ENCODE measurements around the gene EZH2.
A peak's percentile ranks its signal among the peaks of the same experiment; 100 is the strongest.

Gene EZH2

DNA sequence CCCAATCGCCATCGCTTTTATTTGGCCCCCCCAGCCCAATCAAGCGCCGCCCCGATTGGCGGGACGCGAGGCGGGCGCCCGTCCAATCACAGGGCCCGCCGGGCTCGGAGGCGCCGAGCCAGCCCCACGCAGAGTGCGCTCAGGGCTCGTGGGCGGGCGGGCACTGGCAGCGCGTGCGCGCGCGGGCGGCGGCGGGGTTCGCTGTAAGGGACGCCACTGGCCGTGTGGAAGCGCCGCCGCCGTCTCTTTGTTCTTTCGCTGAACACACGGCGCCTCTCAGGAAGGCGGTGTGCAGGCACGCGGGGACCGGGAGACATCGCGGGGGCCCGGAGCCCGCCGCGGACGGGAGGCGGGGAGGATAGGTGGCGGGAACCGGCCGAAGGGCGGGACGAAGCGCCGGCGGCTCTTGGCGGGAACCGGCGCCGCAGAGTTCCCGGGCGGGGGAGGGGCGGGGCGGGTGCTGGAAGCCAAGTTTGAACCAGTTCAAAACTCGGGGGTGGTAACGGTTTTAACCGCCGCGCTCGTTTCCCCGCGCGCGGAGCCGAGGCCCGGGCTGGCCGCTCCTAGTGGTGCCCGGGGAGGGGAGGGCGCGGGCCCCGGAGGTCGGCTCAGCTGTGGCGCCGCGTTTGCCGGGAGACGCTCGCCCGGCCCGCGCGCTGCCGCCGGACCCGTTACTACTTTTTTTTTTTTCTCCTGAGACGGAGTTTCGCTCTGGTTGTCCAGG lies 370 bp upstream of the EZH2 start:
- H3K9me3 Mint-ChIP-seq, result no peaks in the 10 kb centered on the region
- H3K27ac Mint-ChIP-seq, result peak overlapping the region; percentile 98
- peaks cover 25% of the 10 kb centered on the region for H3K36me3 Mint-ChIP-seq
- H3K27me3 Mint-ChIP-seq, result no peaks in the 10 kb centered on the region
- DNase-seq, result peak; percentile 94
- H3K4me1 Mint-ChIP-seq, result peaks cover 44% of the 10 kb centered on the region
- CTCF ChIA-PET, result interaction anchor here (0.8 to 2.0 kb wide), 2 partner anchors 57 to 77 kb away, joined by 3 to 13 read pairs; no protein-coding TSS in a partner anchor
- H3K4me3 Mint-ChIP-seq, result peak overlapping the region; percentile 88

DNA sequence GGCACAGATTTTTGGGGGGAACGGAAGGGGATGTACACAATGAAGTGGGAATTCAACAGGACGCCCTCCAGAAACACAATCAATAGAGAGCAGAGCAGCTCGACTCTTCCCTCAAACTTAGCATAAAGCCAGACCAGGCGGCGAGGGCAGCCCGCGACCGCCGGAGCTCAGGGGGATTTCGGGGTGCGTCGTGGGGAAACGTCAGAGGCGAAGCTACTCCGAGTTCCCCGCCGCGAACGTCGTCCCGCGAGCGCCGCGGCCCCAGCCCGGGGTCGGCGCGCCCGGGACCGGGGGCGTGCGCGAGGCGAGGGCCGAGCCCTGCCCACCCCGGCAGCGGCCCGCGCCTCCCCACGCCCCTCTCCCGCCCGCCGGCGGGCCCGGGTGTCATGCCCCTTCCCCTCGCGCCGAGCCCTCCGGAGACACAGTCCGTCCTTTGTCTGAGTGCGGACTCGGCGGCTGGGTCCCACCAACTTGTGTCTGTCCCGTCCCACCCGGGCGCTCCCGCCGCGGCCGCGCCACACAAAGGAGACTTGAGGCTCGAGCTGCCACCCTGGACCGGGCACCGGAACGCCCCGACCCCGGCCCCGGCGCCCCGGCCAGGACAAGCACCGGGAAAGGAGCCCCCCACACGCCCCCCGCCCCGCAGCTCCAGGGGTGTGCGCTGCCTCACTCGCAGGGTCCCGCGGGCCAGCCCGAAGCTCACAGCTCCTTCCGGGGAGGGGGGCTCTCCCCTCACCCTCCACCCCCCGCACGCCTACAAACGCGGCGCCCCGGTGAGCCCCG lies 634 bp downstream of the EZH2 start:
- DNase-seq, result peak; percentile 67
- no peaks in the 10 kb centered on the region for H3K9me3 Mint-ChIP-seq
- peak overlapping the region; percentile 93 for H3K4me3 Mint-ChIP-seq
- peaks cover 25% of the 10 kb centered on the region for H3K36me3 Mint-ChIP-seq
- peaks cover 42% of the 10 kb centered on the region for H3K4me1 Mint-ChIP-seq
- no peaks in the 10 kb centered on the region for H3K27me3 Mint-ChIP-seq
- CTCF ChIA-PET, result interaction anchor here (0.8 to 2.0 kb wide), 4 partner anchors 10 to 78 kb away, joined by 3 to 13 read pairs (median 4); no protein-coding TSS in a partner anchor
- peak overlapping the region; percentile 95 for H3K27ac Mint-ChIP-seq

DNA sequence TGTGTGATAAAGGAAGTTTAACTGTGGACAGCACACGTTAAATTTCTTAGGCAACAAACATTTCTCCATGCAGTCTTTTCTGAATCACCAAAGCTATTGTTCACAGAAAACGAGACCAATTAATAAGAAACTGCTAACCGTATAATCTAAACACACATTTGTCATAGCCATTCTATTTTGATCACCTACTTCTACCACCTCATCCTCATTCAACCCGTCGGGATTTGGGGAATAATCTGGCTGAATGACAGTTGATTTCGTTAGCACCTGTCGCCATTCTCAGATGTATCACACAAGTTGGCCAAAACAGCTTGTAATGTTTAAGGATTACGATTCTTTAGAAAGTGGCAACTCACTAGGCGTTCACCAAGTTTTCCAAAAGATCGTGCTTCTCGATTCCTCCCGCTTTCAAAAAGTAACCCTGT lies 1.2 kb downstream of the EZH2 start:
- Mint-ChIP-seq H3K36me3 (peaks cover 25% of the 10 kb centered on the region), H3K27me3 (no peaks in the 10 kb centered on the region), H3K4me3 (peak overlapping the region; percentile 93), H3K4me1 (peaks cover 46% of the 10 kb centered on the region), H3K9me3 (no peaks in the 10 kb centered on the region), H3K27ac (peak overlapping the region; percentile 95)
- CTCF ChIA-PET, result interaction anchor here (1.0 to 2.0 kb wide), 3 partner anchors 9 to 59 kb away, joined by 3 to 13 read pairs (median 4); no protein-coding TSS in a partner anchor
- DNase-seq, result no peak

DNA sequence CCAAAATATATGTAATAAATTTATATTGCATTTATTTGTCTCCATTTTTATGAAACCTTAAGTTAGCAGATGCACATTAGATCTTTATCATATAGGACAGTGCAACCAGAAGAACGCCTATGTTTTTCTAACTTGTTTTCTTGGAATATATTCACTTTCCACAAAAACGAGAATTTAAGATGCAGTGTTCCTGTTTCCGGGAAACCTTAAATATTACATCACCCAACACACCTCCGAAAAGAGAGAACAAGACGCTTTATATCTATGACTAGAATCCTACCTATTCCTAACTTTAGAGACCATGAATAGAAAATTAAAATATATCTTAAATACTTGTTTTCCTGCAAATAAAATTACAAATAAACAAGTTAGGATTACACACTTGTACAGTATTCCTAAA lies 1.9 kb downstream of the EZH2 start:
- no peaks in the 10 kb centered on the region for H3K27me3 Mint-ChIP-seq
- peaks cover 26% of the 10 kb centered on the region for H3K36me3 Mint-ChIP-seq
- CTCF ChIA-PET, result interaction anchor here (1.6 to 2.0 kb wide), 2 partner anchors 8 to 60 kb away, joined by 4 to 13 read pairs; no protein-coding TSS in a partner anchor
- H3K4me3 Mint-ChIP-seq, result peak overlapping the region; percentile 93
- peak overlapping the region; percentile 75 for H3K27ac Mint-ChIP-seq
- no peaks in the 10 kb centered on the region for H3K9me3 Mint-ChIP-seq
- DNase-seq, result no peak
- H3K4me1 Mint-ChIP-seq, result peaks cover 53% of the 10 kb centered on the region

DNA sequence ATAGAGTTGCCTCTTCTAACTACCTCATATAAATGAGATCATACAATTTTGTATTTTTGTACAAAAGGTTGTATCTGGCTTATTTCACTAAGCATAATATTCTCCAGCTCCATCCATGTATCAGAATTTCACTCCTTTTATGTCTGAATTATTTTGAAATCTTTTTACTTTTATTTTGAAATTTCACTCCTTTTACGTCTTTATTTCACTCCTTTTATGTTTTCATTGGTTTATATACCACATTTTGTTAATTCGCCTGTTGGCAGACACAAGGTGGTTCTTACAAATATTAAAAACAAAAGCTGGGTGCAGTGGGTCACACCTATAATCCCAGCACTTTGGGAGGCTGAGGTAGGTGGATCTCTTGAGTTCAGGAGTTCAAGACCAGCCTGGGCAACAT lies 5.8 kb downstream of the EZH2 start:
- CTCF ChIA-PET, result no interaction called here
- no peaks in the 10 kb centered on the region for H3K9me3 Mint-ChIP-seq
- no peak for DNase-seq
- H3K36me3 Mint-ChIP-seq, result peaks cover 26% of the 10 kb centered on the region
- peaks cover 66% of the 10 kb centered on the region for H3K4me1 Mint-ChIP-seq
- peak overlapping the region; percentile 2 for H3K27ac Mint-ChIP-seq
- H3K27me3 Mint-ChIP-seq, result no peaks in the 10 kb centered on the region
- H3K4me3 Mint-ChIP-seq, result no peak overlapping the region

DNA sequence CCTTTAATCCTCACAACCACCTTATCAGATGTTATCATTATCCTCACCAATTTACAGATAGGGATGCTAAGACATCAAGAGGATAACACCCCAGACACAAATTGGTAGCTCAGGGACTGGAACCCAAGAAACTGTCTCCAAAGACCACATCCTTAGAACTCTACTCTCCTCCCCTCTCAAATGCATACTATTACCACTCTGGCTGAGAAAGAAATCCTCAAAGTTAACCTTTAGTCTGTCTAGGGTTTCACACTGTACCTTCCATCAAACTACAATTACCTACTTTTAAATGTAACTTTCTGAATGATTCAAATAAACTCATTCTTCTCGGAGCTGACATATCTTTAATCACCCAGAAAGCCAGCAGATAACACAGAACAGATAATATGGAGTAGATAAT lies 6.6 kb downstream of the EZH2 start:
- H3K36me3 Mint-ChIP-seq, result peaks cover 22% of the 10 kb centered on the region
- no peaks in the 10 kb centered on the region for H3K27me3 Mint-ChIP-seq
- CTCF ChIA-PET, result interaction anchor here (1.2 to 1.7 kb wide), 2 partner anchors 21 to 65 kb away, joined by 3 to 4 read pairs; no protein-coding TSS in a partner anchor
- no peak overlapping the region for H3K4me3 Mint-ChIP-seq
- H3K27ac Mint-ChIP-seq, result no peak overlapping the region
- H3K9me3 Mint-ChIP-seq, result no peaks in the 10 kb centered on the region
- DNase-seq, result no peak
- H3K4me1 Mint-ChIP-seq, result peaks cover 69% of the 10 kb centered on the region

DNA sequence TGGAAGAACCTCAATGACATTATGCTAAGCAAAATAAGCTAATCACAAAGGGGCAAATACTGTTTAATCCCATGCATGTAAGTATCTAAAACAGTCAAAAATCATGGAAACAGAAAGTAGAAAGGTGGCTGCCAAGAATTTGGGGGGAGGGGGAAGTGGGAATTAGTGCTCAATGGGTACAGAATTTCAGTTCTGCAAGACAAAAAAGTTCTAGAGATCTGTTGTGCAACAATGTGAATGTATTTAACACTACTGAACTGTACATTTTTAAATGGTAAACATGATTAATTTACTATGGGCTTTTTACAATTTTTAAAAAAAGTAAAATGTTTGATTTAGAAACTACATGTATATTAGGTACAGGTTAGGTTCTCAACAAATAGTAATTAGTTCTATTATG lies 11.9 kb downstream of the EZH2 start:
- H3K4me3 Mint-ChIP-seq, result no peak overlapping the region
- DNase-seq, result no peak
- no peaks in the 10 kb centered on the region for H3K27me3 Mint-ChIP-seq
- CTCF ChIA-PET, result interaction anchor here (1.1 to 1.2 kb wide), 2 partner anchors 11 to 16 kb away, joined by 3 to 7 read pairs; no protein-coding TSS in a partner anchor
- no peak overlapping the region for H3K27ac Mint-ChIP-seq
- H3K36me3 Mint-ChIP-seq, result peaks cover 39% of the 10 kb centered on the region
- H3K4me1 Mint-ChIP-seq, result peaks cover 54% of the 10 kb centered on the region
- peaks cover 13% of the 10 kb centered on the region for H3K9me3 Mint-ChIP-seq

DNA sequence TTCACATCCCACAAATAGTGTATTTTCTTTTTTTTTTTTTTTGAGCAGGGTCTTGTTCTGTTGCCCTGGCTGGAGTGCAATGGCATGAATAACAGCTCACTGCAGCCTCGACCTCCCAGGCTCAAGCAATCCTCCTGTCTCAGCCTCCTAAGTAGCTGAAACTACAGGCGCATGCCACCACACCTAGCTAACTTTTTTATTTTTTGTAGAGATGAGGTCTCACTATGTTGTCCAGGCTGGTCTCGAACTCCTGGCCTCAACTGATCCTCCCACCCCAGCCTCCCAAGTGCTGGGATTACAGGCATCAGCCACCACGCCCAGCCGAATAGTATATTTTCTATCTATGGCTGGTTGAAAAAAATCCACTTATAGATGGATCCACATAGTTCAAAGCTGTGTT lies 12.5 kb downstream of the EZH2 start:
- CTCF ChIA-PET, result interaction anchor here (1.1 kb wide), 1 partner anchor 15 kb away, joined by 7 read pairs; no protein-coding TSS in a partner anchor
- Mint-ChIP-seq H3K4me3 (no peak overlapping the region), H3K36me3 (peaks cover 39% of the 10 kb centered on the region), H3K27me3 (no peaks in the 10 kb centered on the region), H3K9me3 (peaks cover 13% of the 10 kb centered on the region), H3K4me1 (peaks cover 53% of the 10 kb centered on the region), H3K27ac (no peak overlapping the region)
- no peak for DNase-seq

DNA sequence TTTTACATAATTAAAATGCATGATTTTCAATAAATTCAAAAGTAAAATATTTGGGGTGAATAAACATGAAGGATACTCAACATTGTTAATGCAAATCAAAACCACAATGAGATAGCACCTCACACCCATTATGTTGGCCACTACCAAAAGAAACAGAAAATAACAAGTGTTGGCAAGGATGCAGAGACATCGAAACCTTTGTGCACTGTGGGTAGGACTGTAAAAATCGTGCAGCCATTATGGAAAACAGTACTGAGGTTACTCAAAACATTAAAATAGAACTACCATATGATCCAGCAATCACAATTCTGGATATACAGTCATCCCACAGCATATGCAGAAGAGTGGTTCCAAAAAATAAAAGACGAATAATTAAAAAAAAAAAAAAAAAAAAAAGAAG lies 13.1 kb downstream of the EZH2 start:
- H3K27me3 Mint-ChIP-seq, result no peaks in the 10 kb centered on the region
- DNase-seq, result no peak
- peaks cover 50% of the 10 kb centered on the region for H3K4me1 Mint-ChIP-seq
- peaks cover 13% of the 10 kb centered on the region for H3K9me3 Mint-ChIP-seq
- peaks cover 38% of the 10 kb centered on the region for H3K36me3 Mint-ChIP-seq
- no peak overlapping the region for H3K27ac Mint-ChIP-seq
- H3K4me3 Mint-ChIP-seq, result no peak overlapping the region
- CTCF ChIA-PET, result interaction anchor here (0.6 to 1.1 kb wide), 2 partner anchors 15 to 43 kb away, joined by 3 to 7 read pairs; no protein-coding TSS in a partner anchor

DNA sequence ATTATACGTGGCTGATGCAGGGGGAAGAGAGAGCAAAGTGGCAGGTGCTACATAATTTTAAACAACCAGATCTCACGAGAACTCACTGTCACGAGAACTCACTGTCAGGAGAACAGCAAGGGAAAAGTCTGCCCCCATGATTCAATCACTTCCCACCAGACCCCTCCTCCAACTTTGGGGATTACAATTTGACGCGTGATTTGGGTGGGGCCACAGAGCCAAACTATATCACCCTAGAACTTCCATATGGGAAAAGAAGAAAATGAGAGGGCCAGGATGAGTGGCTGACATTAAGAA lies 15.8 kb downstream of the EZH2 start:
- CTCF ChIA-PET, result no interaction called here

DNA sequence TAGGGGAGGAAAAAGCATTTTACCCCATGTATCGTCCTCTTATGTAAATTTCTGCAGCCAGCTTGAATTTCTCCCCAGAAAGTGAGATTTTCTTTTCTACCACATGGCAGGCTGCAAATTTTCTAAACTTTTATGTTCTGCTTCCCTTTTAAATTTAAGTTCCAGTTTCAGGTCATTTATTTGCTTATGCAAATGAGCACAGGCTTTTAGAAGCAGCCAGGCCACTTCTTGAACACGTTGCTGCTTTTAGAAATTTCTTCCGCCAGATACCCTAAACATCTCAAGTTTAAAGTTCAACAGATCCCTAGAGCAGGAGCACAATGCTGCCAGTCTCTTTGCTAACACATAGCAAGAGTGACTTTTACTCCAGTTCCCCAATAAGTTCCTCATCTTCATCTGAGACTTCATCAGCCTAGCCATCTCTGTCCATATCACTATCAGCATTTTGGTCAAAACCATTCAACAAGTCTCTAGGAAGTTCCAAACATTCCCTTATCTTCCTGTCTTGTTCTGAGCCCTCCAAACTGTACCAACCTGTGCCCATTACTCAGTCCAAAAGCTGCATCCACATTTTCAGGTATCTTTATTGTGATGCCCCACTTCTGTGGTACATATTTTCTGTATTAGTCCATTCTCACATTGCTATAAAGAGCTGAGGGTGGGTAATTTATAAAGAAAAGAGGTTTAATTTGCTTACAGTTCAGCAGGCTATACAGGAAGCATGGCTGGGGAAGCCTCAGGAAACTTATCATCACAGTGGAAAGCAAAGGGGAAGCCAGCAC lies 16.3 kb downstream of the EZH2 start:
- peaks cover 54% of the 10 kb centered on the region for H3K4me1 Mint-ChIP-seq
- peaks cover 36% of the 10 kb centered on the region for H3K36me3 Mint-ChIP-seq
- no peak overlapping the region for H3K4me3 Mint-ChIP-seq
- peak overlapping the region; percentile 19 for H3K27ac Mint-ChIP-seq
- no peak for DNase-seq
- CTCF ChIA-PET, result no interaction called here
- no peaks in the 10 kb centered on the region for H3K27me3 Mint-ChIP-seq
- peaks cover 13% of the 10 kb centered on the region for H3K9me3 Mint-ChIP-seq

More for the DNA sequence above, 15.8 kb downstream of the EZH2 start:
- H3K36me3 Mint-ChIP-seq, result peaks cover 36% of the 10 kb centered on the region
- no peak overlapping the region for H3K4me3 Mint-ChIP-seq
- peak overlapping the region; percentile 19 for H3K27ac Mint-ChIP-seq
- peaks cover 55% of the 10 kb centered on the region for H3K4me1 Mint-ChIP-seq
- peaks cover 13% of the 10 kb centered on the region for H3K9me3 Mint-ChIP-seq
- DNase-seq, result no peak
- H3K27me3 Mint-ChIP-seq, result no peaks in the 10 kb centered on the region

DNA sequence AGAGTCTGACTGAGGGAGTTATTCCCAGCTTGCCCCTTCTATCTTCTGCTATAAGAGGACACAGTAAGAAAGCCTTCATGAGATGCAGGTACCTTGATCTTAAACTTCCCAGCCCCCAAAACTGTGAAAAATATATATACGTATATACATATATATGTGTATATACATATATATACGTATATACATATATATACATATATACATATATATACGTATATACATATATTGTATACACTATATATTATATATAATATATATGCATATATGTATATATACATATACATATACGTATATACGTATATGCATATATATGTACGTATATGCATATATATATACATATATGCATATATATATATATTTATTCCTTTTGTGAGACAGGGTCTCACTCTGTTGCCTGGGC lies 17.7 kb downstream of the EZH2 start:
- H3K4me1 Mint-ChIP-seq, result peaks cover 49% of the 10 kb centered on the region
- peaks cover 13% of the 10 kb centered on the region for H3K9me3 Mint-ChIP-seq
- CTCF ChIA-PET, result interaction anchor here (1.0 kb wide), 1 partner anchor 10 kb away, joined by 3 read pairs; no protein-coding TSS in a partner anchor
- no peak for DNase-seq
- H3K27me3 Mint-ChIP-seq, result no peaks in the 10 kb centered on the region
- H3K27ac Mint-ChIP-seq, result no peak overlapping the region
- H3K36me3 Mint-ChIP-seq, result peaks cover 36% of the 10 kb centered on the region
- H3K4me3 Mint-ChIP-seq, result no peak overlapping the region

DNA sequence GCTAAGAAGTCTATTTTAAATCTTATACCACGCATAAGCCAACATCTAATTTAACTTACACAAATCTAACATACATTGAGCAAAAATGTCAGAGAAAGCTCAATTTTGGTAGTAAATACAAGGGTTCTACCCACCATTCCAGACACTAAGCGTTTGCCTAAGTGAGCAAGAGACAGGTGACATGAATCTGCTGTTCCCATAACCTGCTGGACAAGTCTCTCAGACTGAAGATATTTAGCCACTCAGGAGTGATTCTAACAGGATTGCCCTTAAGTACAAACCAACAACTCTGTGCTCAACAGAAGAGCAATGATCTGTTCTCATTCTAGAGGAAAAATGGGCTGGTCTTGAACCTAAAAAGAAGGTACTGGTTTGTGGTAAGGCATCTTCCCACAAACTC lies 18.8 kb downstream of the EZH2 start:
- Mint-ChIP-seq H3K27ac (peak overlapping the region; percentile 19), H3K27me3 (no peaks in the 10 kb centered on the region), H3K4me1 (peaks cover 46% of the 10 kb centered on the region), H3K4me3 (no peak overlapping the region), H3K9me3 (peaks cover 13% of the 10 kb centered on the region), H3K36me3 (peaks cover 35% of the 10 kb centered on the region)
- DNase-seq, result no peak
- CTCF ChIA-PET, result no interaction called here

DNA sequence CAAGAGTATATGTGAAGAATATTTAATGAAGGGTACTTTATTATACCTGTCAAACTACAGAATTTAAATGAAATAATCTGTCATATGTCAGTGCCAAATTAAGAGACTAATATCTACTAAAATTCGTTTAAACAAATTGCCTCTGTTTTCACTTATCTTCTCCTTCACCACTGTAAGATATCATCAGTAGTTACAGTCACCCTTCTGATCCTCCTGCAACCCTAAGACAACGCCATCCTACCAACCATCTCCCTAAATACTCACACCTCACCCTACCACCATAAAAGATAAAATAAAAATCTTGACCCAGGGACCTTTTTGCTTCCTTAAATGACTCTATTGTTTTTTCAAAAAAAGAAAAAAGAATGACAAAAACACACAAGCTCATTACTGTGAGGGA lies 20.8 kb downstream of the EZH2 start:
- Mint-ChIP-seq H3K27me3 (no peaks in the 10 kb centered on the region), H3K36me3 (peaks cover 28% of the 10 kb centered on the region), H3K27ac (peak overlapping the region; percentile 3), H3K9me3 (peaks cover 12% of the 10 kb centered on the region), H3K4me3 (no peak overlapping the region), H3K4me1 (peaks cover 48% of the 10 kb centered on the region)
- CTCF ChIA-PET, result no interaction called here
- no peak for DNase-seq
